ENCODE measurements around the gene ATP1A4. TPM values are rescaled to one million over a fixed set of nuclear protein-coding genes. Genes with fewer than 3 reads are reported as not detected.

Gene ATP1A4
- polyA plus RNA-seq, 3 donors, result 1.00 to 16.0 TPM; not detected in 1

- no CpG with 5 or more reads among the region's 2 CpGs for WGBS (ENCODE audit: insufficient coverage)
- peaks cover 34 to 75% of the 10 kb centered on the region in 2 donors for H3K36me3 Mint-ChIP-seq
- Histone ChIP-seq H3K4me1 (ENCODE audit: control insufficient read depth in 1 of 2, insufficient read depth in 2 of 2, low read length in 2 of 2) (no peaks in the 10 kb centered on the region), H3K9me3 (replicated peaks in 1 of 2; ENCODE audit: control insufficient read depth in 1 of 2, insufficient read depth in 1 of 2, low read length in 2 of 2) (no peaks in the 10 kb centered on the region), H3K27ac (ENCODE audit: low read depth in 1 of 2, low read length in 2 of 2) (no peak overlapping the region), H3K4me2 (replicated peaks; ENCODE audit: extremely low read depth, low read length, poor library complexity, severe bottlenecking) (no peak overlapping the region), H3K9ac (ENCODE audit: insufficient read depth, low read length, poor library complexity, severe bottlenecking) (no peak overlapping the region), H4K20me1 (ENCODE audit: insufficient read depth, low read length) (peaks cover 6% of the 10 kb centered on the region), H3K4me3 (replicated peaks in 1 of 3; ENCODE audit: low read depth in 2 of 3, low read length in 3 of 3) (no peak overlapping the region), H2AFZ (ENCODE audit: insufficient read depth, low read depth, low read length, poor library complexity, severe bottlenecking) (no peak overlapping the region), H3K79me2 (ENCODE audit: insufficient read depth, low read length) (no peaks in the 10 kb centered on the region), H3K36me3 (replicated peaks in 1 of 2; ENCODE audit: control insufficient read depth in 1 of 2, insufficient read depth in 2 of 2, low read length in 2 of 2) (peaks cover 99 to 100% of the 10 kb centered on the region in 2 donors), H3K27me3 (ENCODE audit: control insufficient read depth in 2 of 2, insufficient read depth in 2 of 2, low read length in 2 of 2) (no peaks in the 10 kb centered on the region)
- H3K4me3 Mint-ChIP-seq, result no peak overlapping the region
- no peak for TF ChIP-seq CTCF (IDR thresholded peaks at IDR 0.05)
- H3K9me3 Mint-ChIP-seq, result no peaks in the 10 kb centered on the region
- no peaks in the 10 kb centered on the region for H3K27me3 Mint-ChIP-seq (ENCODE audit: low read depth in 3 of 3)
- H3K27ac Mint-ChIP-seq, result no peak overlapping the region
- no peak for DNase-seq
- no peaks in the 10 kb centered on the region for H3K4me1 Mint-ChIP-seq
- intact Hi-C loops (cut with micrococcal nuclease), result no loop called here
These were observed 73.9 kb downstream of the ATP1A4 start for GRCh38 chr1:160225345-160225744.

GRCh38 chr1:160226623-160227022, 75.2 kb downstream of the ATP1A4 start:
- H3K36me3 Mint-ChIP-seq, result peaks cover 37 to 76% of the 10 kb centered on the region in 2 donors
- H3K4me1 Mint-ChIP-seq, result no peaks in the 10 kb centered on the region
- no peaks in the 10 kb centered on the region for H3K9me3 ChIP-seq (replicated peaks in 1 of 2; ENCODE audit: control insufficient read depth in 1 of 2, insufficient read depth in 1 of 2, low read length in 2 of 2)

More at GRCh38 chr1:160226623-160227022, 75.2 kb downstream of the ATP1A4 start:
- Histone ChIP-seq H3K79me2 (ENCODE audit: insufficient read depth, low read length) (no peaks in the 10 kb centered on the region), H3K4me3 (replicated peaks in 1 of 3; ENCODE audit: low read depth in 2 of 3, low read length in 3 of 3) (no peak overlapping the region), H3K27me3 (ENCODE audit: control insufficient read depth in 2 of 2, insufficient read depth in 2 of 2, low read length in 2 of 2) (no peaks in the 10 kb centered on the region), H4K20me1 (ENCODE audit: insufficient read depth, low read length) (no peaks in the 10 kb centered on the region), H3K4me2 (replicated peaks; ENCODE audit: extremely low read depth, low read length, poor library complexity, severe bottlenecking) (no peak overlapping the region), H3K9ac (ENCODE audit: insufficient read depth, low read length, poor library complexity, severe bottlenecking) (no peak overlapping the region), H3K27ac (ENCODE audit: low read depth in 1 of 2, low read length in 2 of 2) (no peak overlapping the region), H3K4me1 (ENCODE audit: control insufficient read depth in 1 of 2, insufficient read depth in 2 of 2, low read length in 2 of 2) (no peaks in the 10 kb centered on the region), H3K36me3 (replicated peaks in 1 of 2; ENCODE audit: control insufficient read depth in 1 of 2, insufficient read depth in 2 of 2, low read length in 2 of 2) (peaks cover 99 to 100% of the 10 kb centered on the region in 2 donors), H2AFZ (ENCODE audit: insufficient read depth, low read depth, low read length, poor library complexity, severe bottlenecking) (no peak overlapping the region)
- no CpG with 5 or more reads among the region's 2 CpGs for WGBS (ENCODE audit: insufficient coverage)
- Mint-ChIP-seq H3K27ac (no peak overlapping the region), H3K9me3 (no peaks in the 10 kb centered on the region), H3K27me3 (ENCODE audit: low read depth in 3 of 3) (no peaks in the 10 kb centered on the region), H3K4me3 (no peak overlapping the region)
- no peak for TF ChIP-seq CTCF (IDR thresholded peaks at IDR 0.05)
- intact Hi-C loops (cut with micrococcal nuclease), result no loop called here
- DNase-seq, result no peak
